ENCODE data around the gene SEPTIN3. TPM values are rescaled to one million over a fixed set of nuclear protein-coding genes. Genes with fewer than 3 reads are reported as not detected.

The SEPTIN3 gene
- total RNA-seq (2014; rRNA removed; shearing (Covaris generic)) (0.46 and 1.1 TPM in 2 replicates), total RNA-seq (2022) (1.9 and 2.1 TPM in 2 replicates), Bru-seq, nascent RNA (percentile 22 among the genes with signal in this experiment), BruChase-seq, experiment 1, labeled RNA remaining after a 6-hour chase (percentile 33 among the genes with signal in this experiment), BruChase-seq, experiment 2, labeled RNA remaining after a 2-hour chase (percentile 29 among the genes with signal in this experiment)
- long read RNA-seq, partial matches to known transcripts, result 1 of 1 reads
- long read RNA-seq, other reads (novel, unspliced or antisense), result 0 of 1 reads

GRCh38 chr22:41969110-41969646, at the start of gene SEPTIN3:
Gene SEPTIN3, plus strand, starts transcription at chr22:41969443. Its CDS starts 2,050 bp downstream, at chr22:41971493.
- H3K9me2 ChIP-seq (ENCODE audit: insufficient read depth, low read length), result no peaks in the 10 kb centered on the region
- intact Hi-C loops (cut with micrococcal nuclease; ENCODE audit: unreplicated experiment), result loop anchor here (5.0 kb wide), 1 partner anchor 143 kb away; no protein-coding TSS in a partner anchor
- no peak within 1 kb of the TSS for H2AFZ ChIP-seq (ENCODE audit: low read length)
- no peaks in the 10 kb centered on the region for H4K20me1 ChIP-seq (ENCODE audit: insufficient read depth, low read length)
- H3K4me2 ChIP-seq (ENCODE audit: low read length), result no peak within 1 kb of the TSS
- CTCF ChIA-PET (ENCODE audit: unreplicated experiment), result no interaction called here
- H3K36me3 ChIP-seq (ENCODE audit: insufficient read depth, low read length), result no peaks in the 10 kb centered on the region
- no peaks in the 10 kb centered on the region for H3K79me2 ChIP-seq (ENCODE audit: insufficient read depth, low read depth, low read length)
- no TSS peak for BruUV-seq (replicated peaks)
- H3K4me3 ChIP-seq (ENCODE audit: low read depth, low read length, poor library complexity, severe bottlenecking), result no peak within 1 kb of the TSS
- TF ChIP-seq EZH2phosphoT487 (IDR thresholded peaks at IDR 0.05; ENCODE audit: borderline replicate concordance, low read depth, low read length), result no peak
- no peak for TF ChIP-seq CTCF (conservative IDR thresholded peaks at IDR 0.05; ENCODE audit: low read length)
- H3K9me3 ChIP-seq (ENCODE audit: low read length), result no peaks in the 10 kb centered on the region
- POLR2A ChIA-PET, result interaction anchor here (1.0 to 1.1 kb wide), 2 partner anchors 14 to 121 kb away, joined by 3 read pairs; no protein-coding TSS in a partner anchor
- H3K27ac ChIP-seq (ENCODE audit: low read depth, low read length, poor library complexity, severe bottlenecking), result no peak within 1 kb of the TSS
- no peaks in the 10 kb centered on the region for H3K4me1 ChIP-seq (ENCODE audit: insufficient read depth, low read length, poor library complexity, severe bottlenecking)
- no peak for DNase-seq (ENCODE audit: low spot score)

GRCh38 chr22:41920271-41920976, 48.8 kb upstream of the SEPTIN3 start:
- DNase-seq (ENCODE audit: low spot score), result peak; percentile 77
- CTCF ChIA-PET (ENCODE audit: unreplicated experiment), result no interaction called here
- POLR2A ChIA-PET, result interaction anchor here (0.7 kb wide), 1 partner anchor 27 kb away, joined by 6 read pairs; no protein-coding TSS in a partner anchor
- Histone ChIP-seq H3K27ac (ENCODE audit: low read depth, low read length, poor library complexity, severe bottlenecking) (peak overlapping the region; percentile 88), H3K4me2 (ENCODE audit: low read length) (peak overlapping the region; percentile 80), H2AFZ (ENCODE audit: low read length) (no peak overlapping the region), H3K4me1 (ENCODE audit: insufficient read depth, low read length, poor library complexity, severe bottlenecking) (peaks cover 89% of the 10 kb centered on the region), H3K4me3 (ENCODE audit: low read depth, low read length, poor library complexity, severe bottlenecking) (peak overlapping the region; percentile 59), H4K20me1 (ENCODE audit: insufficient read depth, low read length) (0 out of 2 replicates have a peak, but pooled peaks cover 4% of the 10 kb centered on the region), H3K79me2 (ENCODE audit: insufficient read depth, low read depth, low read length) (peaks cover 4% of the 10 kb centered on the region; the same call in 1 of the 2 replicates), H3K9me2 (ENCODE audit: insufficient read depth, low read length) (no peaks in the 10 kb centered on the region), H3K9me3 (ENCODE audit: low read length) (no peaks in the 10 kb centered on the region), H3K36me3 (ENCODE audit: insufficient read depth, low read length) (peaks cover 17% of the 10 kb centered on the region; the same call in 1 of the 2 replicates)
- intact Hi-C loops (cut with micrococcal nuclease; ENCODE audit: unreplicated experiment), result loop anchor here (2.0 to 5.0 kb wide), 2 partner anchors 20 to 88 kb away; partner anchors contain the start of gene SREBF2
- no TSS peak for BruUV-seq (replicated peaks)
- TF ChIP-seq EZH2phosphoT487 (IDR thresholded peaks at IDR 0.05; ENCODE audit: borderline replicate concordance, low read depth, low read length) (no peak), CTCF (conservative IDR thresholded peaks at IDR 0.05; ENCODE audit: low read length) (no peak)
